MM.1S (cell line): Measurements from ENCODE around the gene CLCA4.
A peak's percentile ranks its signal among the peaks of the same experiment; 100 is the strongest.

Experiments
- DNase-seq: peaks from one replicate; pipeline ENCODE4 v3.0.0-alpha.2; 2015
- H2AFZ ChIP-seq: fragments of 300-600 bp; sonication (generic); 2 replicates; pipeline ENCODE4 v1.6.0; 2016; ENCODE audit warnings: antibody characterized with exemption, low read length
- H3F3A ChIP-seq: fragments of 300-600 bp; sonication (generic); 2 replicates; pipeline ENCODE4 v1.6.1; 2016; ENCODE audit warnings: mild to moderate bottlenecking, antibody characterized with exemption, low read length, moderate library complexity, mixed read lengths; ENCODE audit not compliant: insufficient read depth
- H3K27ac ChIP-seq: fragments of 300-600 bp; sonication (generic); 2 replicates; pipeline ENCODE4 v1.5.1; 2016; ENCODE audit warnings: mild to moderate bottlenecking, low read length
- H3K27me3 ChIP-seq: fragments of 300-600 bp; sonication (generic); replicated peaks from 2 replicates; pipeline ENCODE4 v1.6.0; 2016; ENCODE audit warnings: low read length; ENCODE audit not compliant: insufficient read depth
- H3K36me3 ChIP-seq: fragments of 300-600 bp; sonication (generic); replicated peaks from 2 replicates; pipeline ENCODE4 v1.6.1; 2016; ENCODE audit warnings: mild to moderate bottlenecking, low read length, mixed read lengths; ENCODE audit not compliant: insufficient read depth
- H3K4me1 ChIP-seq: fragments of 300-600 bp; sonication (generic); 2 replicates; pipeline ENCODE4 v1.6.1; 2016; ENCODE audit warnings: low read length, mixed read lengths
- H3K4me2 ChIP-seq: fragments of 300-600 bp; sonication (generic); 2 replicates; pipeline ENCODE4 v1.6.0; 2016; ENCODE audit warnings: low read depth, low read length
- H3K4me3 ChIP-seq: fragments of 300-600 bp; sonication (generic); 2 replicates; pipeline ENCODE4 v1.5.1; 2016; ENCODE audit warnings: low read length, mixed read lengths
- H3K79me2 ChIP-seq: fragments of 300-600 bp; sonication (generic); 2 replicates; pipeline ENCODE4 v1.6.1; 2016; ENCODE audit warnings: mixed run types, low read length, mixed read lengths
- H3K9ac ChIP-seq: fragments of 300-600 bp; sonication (generic); 2 replicates; pipeline ENCODE4 v1.6.1; 2016; ENCODE audit warnings: low read length, mixed read lengths
- H3K9me2 ChIP-seq: fragments of 300-600 bp; sonication (generic); replicated peaks from 2 replicates; pipeline ENCODE4 v1.6.1; 2016; ENCODE audit warnings: mild to moderate bottlenecking, low read length, mixed read lengths; ENCODE audit not compliant: insufficient read depth
- H3K9me3 ChIP-seq: fragments of 300-600 bp; sonication (generic); replicated peaks from 2 replicates; pipeline ENCODE4 v1.6.1; 2016; ENCODE audit warnings: mild to moderate bottlenecking, low read length, mixed read lengths; ENCODE audit not compliant: insufficient read depth
- H4K20me1 ChIP-seq: fragments of 300-600 bp; sonication (generic); 2 replicates; pipeline ENCODE4 v1.6.1; 2016; ENCODE audit warnings: mild to moderate bottlenecking, low read length, moderate library complexity, mixed read lengths; ENCODE audit not compliant: insufficient read depth
- EZH2 ChIP-seq: fragments of 300-600 bp; sonication (generic); optimal IDR thresholded peaks from 2 replicates; pipeline ENCODE3; 2017; ENCODE audit warnings: low read depth, mild to moderate bottlenecking, antibody characterized with exemption, low read length, mixed read lengths
- EZH2phosphoT487 ChIP-seq: fragments of 300-600 bp; sonication (generic); IDR thresholded peaks from 2 replicates; pipeline ENCODE4 v1.6.1; 2018; ENCODE audit warnings: antibody characterized with exemption, low read length
- TF ChIP-seq, protein P1 (sequence below): fragments of 300-600 bp; sonication (generic); IDR thresholded peaks from 2 replicates; pipeline ENCODE4 v1.5.1; 2016; ENCODE audit warnings: antibody characterized with exemption, low read length, mixed read lengths

The CLCA4 gene

DNA sequence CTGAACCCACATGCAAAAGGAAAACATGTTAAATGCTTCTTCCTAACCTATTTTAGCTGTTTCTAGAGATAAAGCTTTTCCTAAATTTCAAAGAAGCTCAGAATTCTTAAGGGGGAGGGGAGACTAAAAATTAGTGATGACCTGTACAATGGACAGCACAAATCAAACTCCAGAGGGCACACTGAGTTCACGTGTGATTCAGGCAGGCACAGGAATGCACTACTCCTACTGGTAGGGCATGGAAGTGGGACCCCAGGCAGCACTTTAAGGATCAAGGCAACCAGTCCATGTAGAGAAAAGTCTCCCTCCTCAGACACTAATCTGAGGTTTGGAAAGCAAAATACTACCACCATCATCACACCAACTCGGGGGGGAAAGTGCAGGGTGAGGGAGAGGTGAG is 31.3 kb upstream of the CLCA4 start:
- Histone ChIP-seq H3K9ac (no peak overlapping the region), H3K9me2 (no peaks in the 10 kb centered on the region), H3K9me3 (no peaks in the 10 kb centered on the region), H3K4me3 (no peak overlapping the region), H3K27ac (no peak overlapping the region), H2AFZ (no peak overlapping the region), H4K20me1 (no peaks in the 10 kb centered on the region), H3F3A (no peaks in the 10 kb centered on the region), H3K36me3 (no peaks in the 10 kb centered on the region), H3K4me2 (no peak overlapping the region), H3K4me1 (peaks cover 6% of the 10 kb centered on the region; the same call in 1 of the 2 replicates), H3K79me2 (no peaks in the 10 kb centered on the region), H3K27me3 (no peaks in the 10 kb centered on the region)
- DNase-seq: peak; percentile 25
- no peak for TF ChIP-seq EZH2
- TF ChIP-seq EZH2phosphoT487: no peak
- TF ChIP-seq, protein P1, sequence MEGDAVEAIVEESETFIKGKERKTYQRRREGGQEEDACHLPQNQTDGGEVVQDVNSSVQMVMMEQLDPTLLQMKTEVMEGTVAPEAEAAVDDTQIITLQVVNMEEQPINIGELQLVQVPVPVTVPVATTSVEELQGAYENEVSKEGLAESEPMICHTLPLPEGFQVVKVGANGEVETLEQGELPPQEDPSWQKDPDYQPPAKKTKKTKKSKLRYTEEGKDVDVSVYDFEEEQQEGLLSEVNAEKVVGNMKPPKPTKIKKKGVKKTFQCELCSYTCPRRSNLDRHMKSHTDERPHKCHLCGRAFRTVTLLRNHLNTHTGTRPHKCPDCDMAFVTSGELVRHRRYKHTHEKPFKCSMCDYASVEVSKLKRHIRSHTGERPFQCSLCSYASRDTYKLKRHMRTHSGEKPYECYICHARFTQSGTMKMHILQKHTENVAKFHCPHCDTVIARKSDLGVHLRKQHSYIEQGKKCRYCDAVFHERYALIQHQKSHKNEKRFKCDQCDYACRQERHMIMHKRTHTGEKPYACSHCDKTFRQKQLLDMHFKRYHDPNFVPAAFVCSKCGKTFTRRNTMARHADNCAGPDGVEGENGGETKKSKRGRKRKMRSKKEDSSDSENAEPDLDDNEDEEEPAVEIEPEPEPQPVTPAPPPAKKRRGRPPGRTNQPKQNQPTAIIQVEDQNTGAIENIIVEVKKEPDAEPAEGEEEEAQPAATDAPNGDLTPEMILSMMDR: peak; percentile 42

DNA sequence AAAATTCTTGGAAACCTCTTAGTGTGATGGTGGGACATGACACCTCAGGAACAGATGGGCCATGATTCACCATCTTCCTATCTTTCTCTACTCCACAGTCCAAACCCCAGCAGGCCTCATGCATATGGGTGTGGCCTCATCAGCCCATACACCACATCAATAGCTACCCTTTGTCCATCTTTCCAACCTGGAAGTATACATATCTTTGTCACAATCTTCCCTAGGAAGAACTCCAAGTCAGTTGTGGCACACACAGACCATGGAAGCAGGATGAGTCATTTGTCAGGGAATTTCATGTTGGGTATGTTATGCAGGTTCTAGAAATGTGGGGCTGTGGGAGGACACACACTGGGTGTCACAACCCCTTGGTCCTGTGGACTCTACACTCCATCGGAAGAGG is 30.5 kb upstream of the CLCA4 start:
- no peak overlapping the region for H3K27ac ChIP-seq
- TF ChIP-seq, protein P1: no peak
- TF ChIP-seq EZH2 (no peak), EZH2phosphoT487 (no peak)

DNA sequence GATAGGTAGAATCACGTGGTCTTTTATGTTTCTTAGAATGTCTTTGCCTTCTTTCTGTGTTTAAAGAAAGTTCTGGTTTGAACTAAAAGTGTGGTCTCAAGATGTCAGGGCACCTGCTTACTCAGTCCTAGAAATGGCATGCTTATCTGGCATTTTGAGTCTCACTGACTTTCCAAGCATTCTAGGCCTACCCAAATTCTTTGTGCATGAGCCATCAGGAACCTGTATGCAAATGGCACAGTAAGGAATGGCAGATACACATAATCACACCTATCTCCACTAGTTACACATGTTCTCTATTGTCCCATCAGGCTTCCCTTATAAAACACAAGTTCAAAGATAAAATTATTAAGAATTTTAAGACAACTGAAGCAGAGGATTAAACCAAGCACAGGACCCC is 29.5 kb upstream of the CLCA4 start:
- no peak overlapping the region for H2AFZ ChIP-seq
- no peak overlapping the region for H3K4me2 ChIP-seq
- H3F3A ChIP-seq: no peaks in the 10 kb centered on the region
- H3K4me3 ChIP-seq: no peak overlapping the region
- H3K9me2 ChIP-seq: no peaks in the 10 kb centered on the region
- DNase-seq: no peak
- H3K79me2 ChIP-seq: no peaks in the 10 kb centered on the region
- no peak overlapping the region for H3K27ac ChIP-seq
- H3K9ac ChIP-seq: no peak overlapping the region
- TF ChIP-seq EZH2: no peak
- TF ChIP-seq, protein P1: no peak
- TF ChIP-seq EZH2phosphoT487: no peak
- no peaks in the 10 kb centered on the region for H3K9me3 ChIP-seq
- H3K36me3 ChIP-seq: no peaks in the 10 kb centered on the region
- H3K27me3 ChIP-seq: no peaks in the 10 kb centered on the region
- H3K4me1 ChIP-seq: peaks cover 6% of the 10 kb centered on the region; the same call in 1 of the 2 replicates
- no peaks in the 10 kb centered on the region for H4K20me1 ChIP-seq

More for the DNA sequence above, 30.5 kb upstream of the CLCA4 start:
- peaks cover 6% of the 10 kb centered on the region; the same call in 1 of the 2 replicates for H3K4me1 ChIP-seq
- H3K4me3 ChIP-seq: no peak overlapping the region
- H4K20me1 ChIP-seq: no peaks in the 10 kb centered on the region
- DNase-seq: no peak
- no peaks in the 10 kb centered on the region for H3K9me3 ChIP-seq
- no peaks in the 10 kb centered on the region for H3K9me2 ChIP-seq
- H3K27me3 ChIP-seq: no peaks in the 10 kb centered on the region
- H3K4me2 ChIP-seq: no peak overlapping the region
- no peaks in the 10 kb centered on the region for H3K36me3 ChIP-seq
- no peaks in the 10 kb centered on the region for H3K79me2 ChIP-seq
- no peaks in the 10 kb centered on the region for H3F3A ChIP-seq
- no peak overlapping the region for H2AFZ ChIP-seq
- H3K9ac ChIP-seq: no peak overlapping the region
